GM21528 (cell line): Measurements from ENCODE around the gene PGPEP1.
"Not testable (repeated sequence)": the region's sequence is repeated elsewhere in the genome, so short reads cannot be mapped to it uniquely, and the experiment has no call there.

Source experiments
- ATAC-seq: cut with Tn5 transposase; IDR thresholded peaks from one replicate; pipeline ENCODE4 v1.9.1; 2021; ENCODE audit warnings: mild to moderate bottlenecking, moderate library complexity; ENCODE audit not compliant: unreplicated experiment, low FRiP score

PGPEP1 gene

GRCh38 chr19:18388100-18388959 lies 47.9 kb downstream of the PGPEP1 start:
- ATAC-seq, result no peak

DNA sequence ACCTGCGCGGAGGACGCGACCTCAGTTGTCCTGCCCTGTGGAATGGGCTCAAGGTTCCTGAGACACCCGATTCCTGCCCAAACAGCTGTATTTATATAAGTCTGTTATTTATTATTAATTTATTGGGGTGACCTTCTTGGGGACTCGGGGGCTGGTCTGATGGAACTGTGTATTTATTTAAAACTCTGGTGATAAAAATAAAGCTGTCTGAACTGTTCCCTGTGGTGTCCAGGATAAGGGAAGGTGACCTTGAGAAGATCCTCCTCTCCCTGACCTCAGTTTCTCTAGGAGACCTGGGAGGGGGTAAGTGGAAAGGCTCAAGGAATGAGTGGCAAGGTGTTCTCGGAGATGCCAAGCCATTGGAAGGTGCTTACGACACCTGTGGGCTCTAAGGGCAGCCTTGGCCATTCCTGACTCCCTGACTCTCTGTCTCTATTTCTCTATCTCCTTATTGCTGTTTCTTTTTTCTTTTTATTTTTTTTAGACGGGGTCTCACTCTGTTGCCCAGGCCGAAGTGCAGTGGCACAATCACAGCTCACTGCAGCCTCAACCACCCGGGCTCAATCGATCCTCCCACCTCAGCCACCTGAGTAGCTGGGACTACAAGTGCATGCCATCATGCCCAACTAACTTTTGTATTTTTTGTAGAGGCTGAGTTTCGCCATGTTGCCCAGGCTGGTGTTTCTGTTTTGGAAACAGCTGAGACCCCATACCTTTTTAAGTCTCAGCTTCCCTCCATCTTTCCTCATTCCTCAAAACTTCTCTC lies 48.7 kb downstream of the PGPEP1 start:
- ATAC-seq, result no peak

DNA sequence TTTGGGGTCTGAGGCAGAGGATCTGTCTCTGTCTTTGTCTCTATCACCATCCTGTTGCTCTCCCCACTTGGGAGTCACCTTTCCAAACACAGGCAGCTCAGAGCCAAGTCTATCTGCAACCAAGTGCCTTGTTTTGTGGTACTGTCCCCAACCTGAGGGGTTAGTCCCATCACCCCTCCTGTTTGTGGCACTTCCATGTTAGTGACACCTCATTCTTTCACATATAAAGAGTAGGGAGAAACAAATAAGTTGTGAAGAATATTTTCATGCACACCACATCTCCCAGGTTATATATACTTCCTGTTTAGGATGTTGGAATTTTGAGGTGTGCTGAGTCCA lies 49.3 kb downstream of the PGPEP1 start:
- ATAC-seq, result no peak

DNA sequence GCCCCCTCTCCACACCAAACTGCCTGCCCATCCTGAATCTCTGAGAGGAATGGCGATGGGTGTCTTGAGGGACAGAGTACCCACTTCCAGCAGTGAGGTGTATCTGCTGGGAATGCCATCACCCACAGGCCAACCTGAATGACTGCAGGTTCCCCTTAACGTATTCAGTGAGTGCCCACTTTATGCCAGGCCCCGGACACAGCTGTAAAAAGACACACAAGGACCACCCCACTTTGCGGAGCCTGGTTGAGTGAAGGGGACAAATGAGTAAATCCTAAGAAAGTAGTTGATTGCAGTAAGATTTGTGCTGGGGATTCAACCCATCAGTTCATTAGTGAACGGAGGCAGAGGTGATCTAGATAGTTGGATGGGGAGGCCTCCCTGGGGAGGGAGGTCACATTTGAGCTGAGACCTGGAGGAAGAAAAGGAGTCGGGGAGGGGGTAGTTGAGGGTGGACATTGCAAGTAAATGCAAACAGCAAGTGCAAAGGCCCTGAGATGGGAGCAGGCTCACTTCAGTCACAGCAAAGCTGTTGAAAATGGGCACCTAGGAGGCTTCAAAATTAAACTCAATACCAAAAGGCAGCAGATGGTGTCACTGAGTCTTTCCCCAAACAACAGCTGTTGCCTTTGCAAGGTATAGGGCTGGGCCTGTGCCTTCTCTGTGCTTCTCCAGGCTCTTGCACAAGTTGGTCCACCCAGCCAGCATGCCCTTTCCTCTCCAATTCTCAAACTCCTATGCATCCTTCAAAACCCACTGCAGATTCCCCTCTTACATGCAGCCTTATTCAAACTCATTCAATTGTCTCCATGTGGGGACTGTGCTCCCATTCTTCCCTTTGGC lies 49.9 kb downstream of the PGPEP1 start:
- no peak for ATAC-seq

DNA sequence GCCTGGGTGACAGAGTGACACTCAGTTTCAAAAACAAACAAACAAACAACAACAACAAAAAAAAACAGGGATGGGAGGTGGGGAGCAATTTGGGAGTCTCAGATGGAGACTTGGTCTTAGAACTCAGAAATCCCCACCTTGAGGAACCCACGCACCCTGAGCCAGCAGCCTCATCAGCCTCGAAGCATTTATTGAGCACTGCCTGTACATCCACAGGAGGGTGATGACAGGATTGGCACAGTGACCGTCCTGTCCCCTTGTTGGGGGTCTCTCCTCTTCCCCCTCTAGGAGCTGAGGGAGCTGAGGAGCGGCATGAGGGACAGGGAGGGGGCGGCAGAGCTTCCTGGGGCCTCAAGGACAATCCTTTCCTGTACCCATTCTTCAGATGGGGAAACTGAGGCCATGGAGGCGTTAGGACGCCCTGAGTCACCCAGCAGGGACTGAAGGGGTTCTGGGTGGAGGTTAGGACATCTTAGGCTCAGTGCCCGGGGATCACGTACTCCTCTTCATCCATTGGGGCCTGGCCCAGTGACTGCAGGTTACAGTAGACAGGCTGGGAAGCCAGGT lies 51.2 kb downstream of the PGPEP1 start:
- no peak for ATAC-seq

- no peak for ATAC-seq
Observed at GRCh38 chr19:18392417-18392816, 52.0 kb downstream of the PGPEP1 start.

DNA sequence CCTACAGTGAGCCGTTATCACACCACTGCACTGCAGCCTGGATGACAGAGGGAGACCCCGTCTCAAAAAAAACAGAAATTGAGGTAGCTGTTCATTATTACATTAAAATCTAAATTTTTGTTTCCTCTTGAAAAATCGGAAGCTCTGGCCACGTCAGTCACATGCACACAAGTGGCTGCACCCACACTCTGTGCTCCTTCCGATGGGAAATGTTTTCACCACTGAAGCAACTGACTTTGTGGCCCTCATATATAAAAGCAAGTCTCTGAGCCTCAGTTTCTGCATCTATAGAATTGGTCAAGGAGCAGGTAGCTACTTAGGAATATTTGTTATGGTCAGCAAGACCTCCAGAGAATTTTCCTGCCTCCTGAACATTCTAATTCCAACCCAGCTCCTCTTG lies 52.5 kb downstream of the PGPEP1 start:
- ATAC-seq, result no peak

- no peak for ATAC-seq
Observed at GRCh38 chr19:18393836-18394235, 53.4 kb downstream of the PGPEP1 start.

DNA sequence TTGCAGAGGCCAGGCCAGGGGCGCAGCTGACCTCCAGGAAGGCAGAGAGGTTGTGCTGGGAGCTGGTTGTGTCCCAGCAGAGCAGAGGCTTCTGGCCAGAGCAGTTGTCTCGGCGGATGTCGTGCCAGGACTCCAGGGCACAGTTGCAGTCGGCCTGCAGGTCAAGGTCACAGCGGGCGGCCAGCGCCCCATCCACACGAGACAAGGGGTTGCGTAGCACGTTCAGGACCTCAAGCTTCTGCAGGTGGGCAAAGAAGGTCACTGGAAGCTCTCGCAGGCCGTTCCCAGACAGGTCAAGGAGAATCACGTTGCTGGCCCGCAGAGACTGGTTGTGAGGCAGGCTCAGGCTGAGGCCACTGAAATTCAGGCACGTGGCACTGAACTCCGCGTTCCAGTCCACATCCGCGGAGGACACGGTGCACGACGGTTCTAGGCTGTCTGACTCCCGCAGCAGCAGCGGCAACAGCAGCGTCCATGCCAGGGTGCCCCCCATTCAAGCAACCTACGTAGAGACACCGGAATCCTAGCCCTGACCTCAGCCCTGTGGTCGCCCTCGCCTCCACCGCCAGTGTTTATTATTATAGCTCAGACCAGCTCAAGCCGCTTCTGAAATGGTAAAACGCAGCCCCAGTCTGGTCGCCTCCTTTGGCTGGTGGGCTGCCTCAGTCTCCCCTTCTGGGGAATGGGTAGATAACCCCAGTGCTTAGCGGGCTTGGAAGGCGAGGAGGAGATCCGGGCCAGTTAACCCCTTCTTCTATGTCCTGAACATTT lies 56.3 kb downstream of the PGPEP1 start:
- no peak for ATAC-seq

GRCh38 chr19:18397242-18398202 lies 57.1 kb downstream of the PGPEP1 start, which contains the start of gene LRRC25:
Gene LRRC25, minus strand, starts transcription at chr19:18397622. Its CDS starts 659 bp downstream, at chr19:18396963.
- ATAC-seq, result no peak

DNA sequence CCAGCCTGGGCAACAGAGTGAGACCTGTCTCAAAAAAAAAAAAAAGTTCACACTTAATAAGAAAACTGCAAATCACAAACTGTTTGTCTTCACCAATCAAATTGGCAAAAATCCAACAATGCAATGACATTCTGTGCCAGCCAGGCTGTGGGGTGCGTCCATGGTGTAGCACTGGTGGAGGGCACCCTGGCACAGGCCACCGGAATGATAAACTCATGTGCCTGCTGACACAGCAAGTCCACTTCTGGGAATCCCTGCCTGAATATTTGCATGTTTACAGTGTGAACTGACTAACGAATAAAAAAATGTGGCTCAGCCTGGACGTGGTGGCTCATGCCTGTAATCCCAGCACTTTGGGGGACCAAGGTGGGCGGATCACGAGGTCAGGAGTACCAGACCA lies 58.6 kb downstream of the PGPEP1 start:
- no peak for ATAC-seq

DNA sequence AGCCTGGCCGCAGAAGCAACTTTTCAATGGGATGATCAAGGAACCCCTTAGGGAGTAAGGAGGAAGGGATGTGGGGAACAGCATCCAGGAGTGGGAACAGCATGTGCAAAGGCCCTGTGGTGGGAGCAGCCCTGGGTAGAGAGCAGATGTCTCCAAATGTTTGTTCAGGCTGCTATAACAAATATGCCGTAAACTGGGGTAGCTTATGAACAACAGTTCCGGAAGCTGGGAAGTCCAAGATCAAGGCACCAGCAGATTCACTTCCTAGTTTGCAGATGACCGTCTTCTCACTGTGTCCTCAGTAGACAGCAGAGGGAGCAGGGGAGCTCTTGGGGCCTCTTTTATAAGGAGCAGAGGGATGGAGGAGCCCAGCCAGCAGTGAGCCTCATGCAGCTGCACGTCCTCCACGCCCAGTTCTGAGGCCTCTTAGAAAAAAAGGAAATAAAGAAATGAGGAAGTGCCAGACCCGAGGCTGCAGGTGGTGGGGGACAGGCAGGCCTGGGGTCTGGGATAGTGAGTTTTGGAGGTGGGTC lies 61.2 kb downstream of the PGPEP1 start:
- ATAC-seq, result no peak

- not testable (repeated sequence) for ATAC-seq
Observed at GRCh38 chr19:18402455-18403248, 62.3 kb downstream of the PGPEP1 start.

- ATAC-seq, result not testable (repeated sequence)
Observed at GRCh38 chr19:18405754-18406153, 65.4 kb downstream of the PGPEP1 start.

- no peak for ATAC-seq
Observed at GRCh38 chr19:18406749-18407148, 66.4 kb downstream of the PGPEP1 start.

GRCh38 chr19:18408053-18408476 lies 67.7 kb downstream of the PGPEP1 start:
- no peak for ATAC-seq

DNA sequence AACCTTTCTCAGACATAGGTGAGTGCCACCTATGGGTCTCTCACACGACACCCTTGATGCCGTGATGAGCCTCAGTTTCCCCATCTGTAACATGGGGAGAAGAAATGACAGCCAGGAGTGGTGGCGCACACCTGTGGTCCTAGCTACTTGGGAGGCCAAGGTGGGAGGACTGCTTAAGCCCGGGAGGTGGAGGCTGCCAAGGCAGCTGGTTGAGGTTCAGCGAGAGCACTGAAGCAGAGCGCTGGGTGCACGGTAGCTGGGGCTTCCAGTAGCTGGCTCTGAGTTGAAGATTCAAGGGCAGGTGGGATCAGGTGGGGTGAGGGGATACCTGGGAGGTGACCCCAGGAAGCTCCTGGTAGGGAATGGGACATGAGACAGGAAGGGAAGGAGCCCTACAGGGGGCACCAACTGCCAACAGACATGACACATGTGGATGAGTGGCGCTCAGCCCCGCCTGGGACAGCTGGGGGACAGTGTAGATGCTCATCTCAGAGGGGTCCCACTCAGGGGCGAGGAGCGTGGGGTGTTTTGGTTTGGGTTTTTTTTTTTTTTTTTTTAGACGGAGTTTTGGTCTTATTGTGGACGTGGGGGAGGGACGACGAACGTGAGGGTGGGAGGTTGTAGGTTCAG lies 72.3 kb downstream of the PGPEP1 start:
- no peak for ATAC-seq
